Measurements from ENCODE around the gene DLL3. TPM values are rescaled to one million over a fixed set of nuclear protein-coding genes. Genes with fewer than 3 reads are reported as not detected.
"Not testable (repeated sequence)": the region's sequence is repeated elsewhere in the genome, so short reads cannot be mapped to it uniquely, and the experiment has no call there.

DLL3 gene, protein sequence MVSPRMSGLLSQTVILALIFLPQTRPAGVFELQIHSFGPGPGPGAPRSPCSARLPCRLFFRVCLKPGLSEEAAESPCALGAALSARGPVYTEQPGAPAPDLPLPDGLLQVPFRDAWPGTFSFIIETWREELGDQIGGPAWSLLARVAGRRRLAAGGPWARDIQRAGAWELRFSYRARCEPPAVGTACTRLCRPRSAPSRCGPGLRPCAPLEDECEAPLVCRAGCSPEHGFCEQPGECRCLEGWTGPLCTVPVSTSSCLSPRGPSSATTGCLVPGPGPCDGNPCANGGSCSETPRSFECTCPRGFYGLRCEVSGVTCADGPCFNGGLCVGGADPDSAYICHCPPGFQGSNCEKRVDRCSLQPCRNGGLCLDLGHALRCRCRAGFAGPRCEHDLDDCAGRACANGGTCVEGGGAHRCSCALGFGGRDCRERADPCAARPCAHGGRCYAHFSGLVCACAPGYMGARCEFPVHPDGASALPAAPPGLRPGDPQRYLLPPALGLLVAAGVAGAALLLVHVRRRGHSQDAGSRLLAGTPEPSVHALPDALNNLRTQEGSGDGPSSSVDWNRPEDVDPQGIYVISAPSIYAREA
- total RNA-seq = 0.53 and 0.73 TPM in 2 replicates

GRCh38 chr19:39498798-39499642, at the start of gene DLL3:
Gene DLL3, plus strand, starts transcription at chr19:39498947. Its CDS starts 28 bp downstream, at chr19:39498975.
- no peak for TF ChIP-seq CTCF (IDR thresholded peaks at IDR 0.05)
- Mint-ChIP-seq H3K36me3 (ENCODE audit: low read depth) (no peaks in the 10 kb centered on the region), H3K27ac (no peak within 1 kb of the TSS), H3K9me3 (no peaks in the 10 kb centered on the region), H3K4me3 (peak within 1 kb of the TSS; percentile 78), H3K4me1 (peaks cover 32% of the 10 kb centered on the region), H3K27me3 (peaks cover 30% of the 10 kb centered on the region)
- ATAC-seq (ENCODE audit: low read depth) (peak; percentile 38), DNase-seq (peak; percentile 35)
- CTCF ChIA-PET = interaction anchor here (1.0 kb wide), 1 partner anchor 32 kb away, joined by 4 read pairs; no protein-coding TSS in a partner anchor
- intact Hi-C loops (cut with micrococcal nuclease) = loop anchor here (2.0 kb wide), 2 partner anchors 18 to 54 kb away; partner anchors contain the start of genes SUPT5H and TIMM50
- POLR2A ChIA-PET = interaction anchor here (0.6 to 1.4 kb wide), 9 partner anchors 15 to 101 kb away, joined by 3 to 7 read pairs (median 3); partner anchors contain the start of genes RPS16, SUPT5H and ZFP36

DNA sequence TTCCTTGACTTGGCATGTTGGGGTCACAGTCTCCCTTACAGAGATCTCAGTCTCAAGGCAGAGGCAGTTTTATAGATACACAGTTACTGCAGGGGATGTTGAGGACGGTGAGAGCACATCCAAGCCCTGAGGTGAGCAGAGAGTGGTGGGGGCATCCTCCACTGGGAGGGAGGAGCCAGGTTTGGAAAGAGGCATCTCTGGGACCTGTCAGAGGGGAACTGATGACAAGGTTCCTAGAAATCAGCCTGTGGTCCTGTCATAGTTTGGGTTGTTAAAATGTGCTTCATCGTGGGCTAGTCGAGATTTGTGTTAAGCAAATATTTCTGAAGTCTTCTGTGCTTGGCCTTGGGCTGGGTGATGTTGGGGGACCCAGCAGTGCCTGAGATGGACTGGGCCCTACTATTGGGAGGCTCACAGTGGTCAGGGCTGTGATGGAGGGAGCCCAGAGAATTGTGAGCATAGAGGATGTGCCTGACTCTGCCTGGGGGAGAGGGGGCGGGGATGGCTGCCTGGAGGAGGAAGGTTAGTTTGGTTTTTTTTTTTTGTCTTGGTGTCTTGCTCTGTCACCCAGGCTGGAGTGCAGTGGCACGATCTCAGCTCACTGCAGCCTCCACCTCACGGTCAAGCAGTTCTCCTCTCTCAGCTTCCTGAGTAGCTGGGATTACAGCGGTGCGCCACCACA, 49.5 kb upstream of the DLL3 start:
- Mint-ChIP-seq H3K4me1 (peaks cover 76% of the 10 kb centered on the region), H3K4me3 (peak overlapping the region; percentile 78), H3K27me3 (no peaks in the 10 kb centered on the region), H3K27ac (peak overlapping the region; percentile 89), H3K36me3 (ENCODE audit: low read depth) (peaks cover 68% of the 10 kb centered on the region), H3K9me3 (no peaks in the 10 kb centered on the region)
- ATAC-seq (ENCODE audit: low read depth) = no peak
- intact Hi-C loops (cut with micrococcal nuclease) = loop anchor here (5.0 to 10.0 kb wide), 3 partner anchors 383 to 1134 kb away; partner anchors contain the start of genes DYRK1B, KCNK6, MRPS12 and SARS2
- POLR2A ChIA-PET = interaction anchor here (0.7 to 7.4 kb wide), 3 partner anchors 14 to 45 kb away, joined by 3 to 185 read pairs (median 7); partner anchors contain the start of genes RPS16 and TIMM50
- CTCF ChIA-PET = no interaction called here
- no peak for DNase-seq
- no peak for TF ChIP-seq CTCF (IDR thresholded peaks at IDR 0.05)

DNA sequence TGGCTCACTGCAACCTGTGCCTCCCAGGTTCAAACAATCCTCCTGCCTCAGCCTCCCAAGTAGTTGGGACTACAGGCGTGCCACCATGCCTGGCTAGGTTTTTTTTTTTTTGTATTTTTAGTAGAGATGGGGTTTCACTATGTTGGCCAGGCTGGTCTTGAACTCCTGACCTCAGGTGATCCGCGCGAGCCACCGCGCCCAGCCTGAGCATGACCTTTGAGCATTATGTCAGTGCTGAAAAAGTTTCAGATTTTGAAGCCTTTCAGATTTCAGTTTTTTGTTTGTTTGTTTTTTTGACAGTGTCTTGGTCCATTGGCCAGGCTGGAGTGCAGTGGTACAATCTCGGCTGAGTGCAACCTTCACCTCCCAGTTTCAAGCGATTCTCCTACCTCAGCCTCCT, 47.5 kb upstream of the DLL3 start:
- ATAC-seq (ENCODE audit: low read depth); H3K27me3 Mint-ChIP-seq; H3K27ac Mint-ChIP-seq; POLR2A ChIA-PET; DNase-seq; H3K9me3 Mint-ChIP-seq; CTCF ChIA-PET; intact Hi-C loops (cut with micrococcal nuclease); H3K4me3 Mint-ChIP-seq: not testable (repeated sequence)
- H3K36me3 Mint-ChIP-seq (ENCODE audit: low read depth) = peaks cover 61% of the 10 kb centered on the region
- peaks cover 59% of the 10 kb centered on the region for H3K4me1 Mint-ChIP-seq

DNA sequence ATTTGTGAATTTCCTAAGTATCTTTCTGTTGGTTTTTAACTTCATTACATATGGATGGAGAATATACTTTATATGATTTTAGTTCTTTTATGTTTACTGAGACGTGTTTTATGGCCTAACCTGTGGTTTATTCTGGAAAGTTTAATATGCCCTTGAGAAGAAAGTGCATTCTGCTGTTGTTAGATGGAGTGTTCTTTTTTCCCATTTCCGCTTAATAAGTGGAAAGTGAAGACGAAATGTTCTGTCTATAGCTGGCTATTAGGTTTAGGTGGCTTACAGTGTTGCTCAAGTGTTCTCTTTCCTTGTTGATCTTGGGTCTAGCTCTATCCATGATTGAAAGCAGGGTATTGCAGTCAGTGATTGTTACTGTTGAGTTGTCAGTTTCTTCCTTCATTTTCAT, 35.3 kb upstream of the DLL3 start:
- Mint-ChIP-seq H3K36me3 (ENCODE audit: low read depth) (peaks cover 83% of the 10 kb centered on the region), H3K27ac (no peak overlapping the region), H3K9me3 (no peaks in the 10 kb centered on the region), H3K4me3 (no peak overlapping the region), H3K4me1 (no peaks in the 10 kb centered on the region), H3K27me3 (no peaks in the 10 kb centered on the region)
- TF ChIP-seq CTCF (IDR thresholded peaks at IDR 0.05) = no peak
- intact Hi-C loops (cut with micrococcal nuclease) = no loop called here
- ChIA-PET CTCF (no interaction called here), POLR2A (interaction anchor here (0.7 to 1.2 kb wide), 3 partner anchors 28 to 956 kb away, joined by 3 to 5 read pairs (median 3); partner anchors contain the start of gene RPS16)
- ATAC-seq (ENCODE audit: low read depth) = no peak
- DNase-seq = no peak

Data from activated B cell treated with CpG ODN at 0.5 μM for 24 hours (primary cell).